ENCODE measurements around the gene ADPRS.

ADPRS gene

DNA sequence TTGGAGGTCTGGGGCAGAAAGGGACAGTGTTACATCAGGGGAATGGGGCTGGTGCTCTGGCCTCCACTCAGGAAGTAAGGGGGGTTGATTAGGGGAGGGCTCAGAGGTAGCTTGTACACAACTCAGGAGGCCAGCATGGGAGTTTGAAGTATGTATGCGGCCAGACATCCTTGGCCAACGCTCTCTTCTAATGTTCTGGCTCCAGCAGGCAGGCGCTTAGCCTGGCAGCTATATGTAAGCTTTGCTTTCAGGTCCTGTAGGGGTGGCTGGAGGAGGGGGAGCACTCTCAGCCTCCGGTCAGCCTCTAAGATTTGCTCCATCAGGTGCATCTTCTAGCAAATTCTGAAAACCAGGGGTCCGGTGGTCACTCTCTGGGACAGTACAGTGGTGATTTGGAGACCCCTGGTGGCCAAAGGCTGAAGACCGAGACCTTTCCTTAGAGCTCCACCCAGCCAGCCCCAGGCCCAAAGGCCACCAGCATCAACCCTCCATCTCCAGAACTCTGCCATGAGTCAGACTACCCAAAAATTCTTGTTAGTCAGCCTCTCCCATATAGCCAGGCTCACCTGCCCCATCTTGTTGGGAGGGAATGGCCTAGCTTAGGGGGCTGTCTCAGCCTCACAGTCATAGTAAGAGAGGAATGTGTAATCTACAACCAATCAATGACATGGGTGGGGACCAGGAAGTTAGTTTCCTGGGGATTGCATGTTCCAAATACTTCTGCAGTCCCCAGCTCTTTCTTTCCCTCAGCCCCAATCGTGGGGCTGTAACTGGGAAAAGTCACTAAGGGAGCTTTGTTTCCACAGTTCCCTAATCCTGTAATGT lies 46.0 kb downstream of the ADPRS start:
- peak; percentile 75 for DNase-seq

DNA sequence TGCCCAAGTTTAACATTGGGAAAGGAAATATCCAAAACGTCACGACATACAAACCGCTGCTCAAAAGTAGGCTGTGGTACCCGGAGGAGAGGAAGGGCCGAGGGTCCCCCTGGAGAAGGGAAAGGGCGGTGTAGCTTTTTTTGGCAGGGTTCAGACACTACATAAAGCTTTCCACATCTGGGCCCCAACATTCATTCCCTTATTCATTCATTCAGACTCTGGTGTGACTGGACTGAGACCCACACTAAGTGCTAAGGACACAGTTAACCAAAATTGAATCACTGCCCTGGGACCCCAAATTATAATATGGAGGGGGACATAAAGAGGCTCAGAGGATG lies 46.6 kb downstream of the ADPRS start:
- no peak for DNase-seq

DNA sequence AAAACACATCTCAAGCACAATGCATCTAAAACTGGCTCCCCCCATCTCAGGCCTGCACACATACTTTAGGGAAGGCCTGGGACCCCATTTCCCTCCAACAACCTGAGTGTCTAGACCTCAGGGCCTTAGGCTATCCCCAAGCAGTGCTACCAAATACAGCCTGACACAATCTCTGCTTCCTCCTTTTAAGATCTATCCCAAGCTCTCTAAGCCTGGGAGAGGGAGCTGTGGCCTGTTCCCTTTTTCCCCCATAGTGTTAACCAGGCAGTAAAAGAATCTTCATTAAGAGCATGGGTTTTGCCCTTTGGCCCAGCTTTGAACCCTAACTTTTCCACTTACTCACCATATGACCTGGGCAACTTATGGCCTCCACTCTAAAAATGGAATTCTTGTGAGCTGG lies 47.1 kb downstream of the ADPRS start:
- DNase-seq: no peak

DNA sequence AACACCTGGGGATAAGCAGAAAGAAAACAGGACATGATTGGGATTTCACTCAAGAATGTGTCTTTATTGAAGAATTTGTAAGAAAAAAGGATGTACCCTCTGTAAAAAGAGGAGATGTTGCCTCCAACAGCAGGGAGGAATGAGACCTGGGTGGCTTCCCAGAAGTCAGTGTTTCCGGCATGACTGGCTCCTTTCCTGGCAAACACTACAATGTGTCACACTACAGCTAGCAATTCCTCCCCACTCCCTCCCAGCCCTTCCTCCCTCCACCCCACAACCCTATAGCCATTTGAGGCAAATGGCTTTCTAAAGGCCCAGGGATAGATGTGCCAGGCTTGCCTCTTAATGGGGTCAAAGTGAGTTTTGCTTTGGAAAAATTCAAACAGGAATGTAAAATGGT lies 47.8 kb downstream of the ADPRS start:
- DNase-seq: peak; percentile 88

GRCh38 chr1:36137226-36137625 lies 48.5 kb downstream of the ADPRS start:
- no peak for DNase-seq

- DNase-seq: no peak
Measured at GRCh38 chr1:36137776-36138175, 49.1 kb downstream of the ADPRS start.

DNA sequence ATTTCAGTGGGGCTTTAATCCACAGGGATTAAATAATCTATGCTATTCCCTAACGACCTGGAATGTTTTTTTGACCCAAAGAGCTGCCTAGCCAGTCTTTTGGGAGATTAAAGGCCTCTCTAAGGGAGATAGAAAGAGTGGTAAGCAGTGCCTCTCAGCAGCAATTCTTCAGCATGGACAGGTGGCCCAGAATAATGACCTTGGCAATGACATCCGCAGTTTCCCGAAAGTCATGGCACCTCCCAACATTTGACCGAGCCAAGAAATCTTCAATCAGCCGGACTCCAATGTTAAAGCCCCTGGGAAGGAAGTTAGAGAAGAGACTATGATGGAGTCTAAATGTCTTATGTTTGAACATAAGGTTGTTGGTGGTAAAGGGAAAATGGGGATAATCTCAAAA lies 50.8 kb downstream of the ADPRS start:
- DNase-seq: no peak

GRCh38 chr1:36142121-36142520 lies 53.4 kb downstream of the ADPRS start:
- DNase-seq: no peak

GRCh38 chr1:36143424-36143823 lies 54.7 kb downstream of the ADPRS start:
- no peak for DNase-seq

Data from EL (cell line).